Panc1 (cell line): Measurements from ENCODE around the gene FAS.

Experiments
- POLR2AphosphoS5 ChIP-seq: IDR thresholded peaks from 2 replicates; pipeline ENCODE4 v1.6.1; 2012; ENCODE audit warnings: mild to moderate bottlenecking, low read depth, low read length, moderate library complexity
- TF ChIP-seq, protein P1 (sequence below), 2 experiments: IDR thresholded peaks; 2 replicates each; pipeline ENCODE4 v1.6.1; 2011 to 2012; ENCODE audit warnings: low read depth in 2 of 2, control low read depth in 1 of 2, low read length in 1 of 2, mild to moderate bottlenecking in 1 of 2, moderate library complexity in 1 of 2; ENCODE audit not compliant: insufficient read depth in 1 of 2
- TF ChIP-seq, protein P2 (sequence below): fragments of 450-650 bp; IDR thresholded peaks from 2 replicates; pipeline ENCODE4 v1.5.1; 2017; ENCODE audit warnings: mild to moderate bottlenecking

DNA sequence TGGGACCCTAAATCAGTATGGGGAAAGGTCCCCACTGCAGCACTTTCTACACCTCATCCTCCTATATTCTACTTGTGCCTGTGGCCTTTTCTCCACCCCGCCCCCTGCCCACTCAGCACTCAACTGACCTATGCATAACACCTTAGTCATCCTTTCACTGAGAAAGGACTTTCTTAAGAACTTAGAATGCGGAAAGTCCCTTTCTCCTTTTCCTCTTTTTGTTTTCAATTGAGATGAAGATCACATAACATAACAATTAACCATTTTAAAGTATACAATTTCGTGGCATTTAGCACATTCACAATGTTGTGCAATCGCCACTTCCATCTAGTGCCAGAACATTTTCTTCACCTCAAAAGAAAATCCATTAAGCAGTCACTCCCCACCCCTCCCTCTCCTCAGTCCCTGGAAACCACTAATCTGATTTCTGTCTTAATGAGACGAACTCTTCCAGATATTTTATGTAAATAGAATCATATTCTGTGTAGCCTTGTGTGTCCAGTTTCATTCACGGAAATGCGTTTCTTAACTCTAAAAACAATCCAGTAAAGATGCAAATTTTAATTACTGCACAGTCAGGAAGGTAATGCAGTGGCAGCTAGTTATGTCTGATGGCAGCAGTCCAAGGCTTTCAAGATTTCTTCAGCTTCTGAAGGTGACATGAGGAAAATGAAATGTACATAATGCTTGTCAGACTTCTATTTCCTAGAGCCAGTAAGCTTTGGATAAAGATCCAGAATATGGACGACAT lies 41.7 kb downstream of the FAS start:
- TF ChIP-seq, protein P1, sequence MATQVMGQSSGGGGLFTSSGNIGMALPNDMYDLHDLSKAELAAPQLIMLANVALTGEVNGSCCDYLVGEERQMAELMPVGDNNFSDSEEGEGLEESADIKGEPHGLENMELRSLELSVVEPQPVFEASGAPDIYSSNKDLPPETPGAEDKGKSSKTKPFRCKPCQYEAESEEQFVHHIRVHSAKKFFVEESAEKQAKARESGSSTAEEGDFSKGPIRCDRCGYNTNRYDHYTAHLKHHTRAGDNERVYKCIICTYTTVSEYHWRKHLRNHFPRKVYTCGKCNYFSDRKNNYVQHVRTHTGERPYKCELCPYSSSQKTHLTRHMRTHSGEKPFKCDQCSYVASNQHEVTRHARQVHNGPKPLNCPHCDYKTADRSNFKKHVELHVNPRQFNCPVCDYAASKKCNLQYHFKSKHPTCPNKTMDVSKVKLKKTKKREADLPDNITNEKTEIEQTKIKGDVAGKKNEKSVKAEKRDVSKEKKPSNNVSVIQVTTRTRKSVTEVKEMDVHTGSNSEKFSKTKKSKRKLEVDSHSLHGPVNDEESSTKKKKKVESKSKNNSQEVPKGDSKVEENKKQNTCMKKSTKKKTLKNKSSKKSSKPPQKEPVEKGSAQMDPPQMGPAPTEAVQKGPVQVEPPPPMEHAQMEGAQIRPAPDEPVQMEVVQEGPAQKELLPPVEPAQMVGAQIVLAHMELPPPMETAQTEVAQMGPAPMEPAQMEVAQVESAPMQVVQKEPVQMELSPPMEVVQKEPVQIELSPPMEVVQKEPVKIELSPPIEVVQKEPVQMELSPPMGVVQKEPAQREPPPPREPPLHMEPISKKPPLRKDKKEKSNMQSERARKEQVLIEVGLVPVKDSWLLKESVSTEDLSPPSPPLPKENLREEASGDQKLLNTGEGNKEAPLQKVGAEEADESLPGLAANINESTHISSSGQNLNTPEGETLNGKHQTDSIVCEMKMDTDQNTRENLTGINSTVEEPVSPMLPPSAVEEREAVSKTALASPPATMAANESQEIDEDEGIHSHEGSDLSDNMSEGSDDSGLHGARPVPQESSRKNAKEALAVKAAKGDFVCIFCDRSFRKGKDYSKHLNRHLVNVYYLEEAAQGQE (IDR thresholded peaks at IDR 0.05; ENCODE audit: insufficient read depth in 1 of 2, low read depth in 2 of 2, low read length in 1 of 2), result no peak
- no peak for TF ChIP-seq POLR2AphosphoS5
- TF ChIP-seq, protein P2, sequence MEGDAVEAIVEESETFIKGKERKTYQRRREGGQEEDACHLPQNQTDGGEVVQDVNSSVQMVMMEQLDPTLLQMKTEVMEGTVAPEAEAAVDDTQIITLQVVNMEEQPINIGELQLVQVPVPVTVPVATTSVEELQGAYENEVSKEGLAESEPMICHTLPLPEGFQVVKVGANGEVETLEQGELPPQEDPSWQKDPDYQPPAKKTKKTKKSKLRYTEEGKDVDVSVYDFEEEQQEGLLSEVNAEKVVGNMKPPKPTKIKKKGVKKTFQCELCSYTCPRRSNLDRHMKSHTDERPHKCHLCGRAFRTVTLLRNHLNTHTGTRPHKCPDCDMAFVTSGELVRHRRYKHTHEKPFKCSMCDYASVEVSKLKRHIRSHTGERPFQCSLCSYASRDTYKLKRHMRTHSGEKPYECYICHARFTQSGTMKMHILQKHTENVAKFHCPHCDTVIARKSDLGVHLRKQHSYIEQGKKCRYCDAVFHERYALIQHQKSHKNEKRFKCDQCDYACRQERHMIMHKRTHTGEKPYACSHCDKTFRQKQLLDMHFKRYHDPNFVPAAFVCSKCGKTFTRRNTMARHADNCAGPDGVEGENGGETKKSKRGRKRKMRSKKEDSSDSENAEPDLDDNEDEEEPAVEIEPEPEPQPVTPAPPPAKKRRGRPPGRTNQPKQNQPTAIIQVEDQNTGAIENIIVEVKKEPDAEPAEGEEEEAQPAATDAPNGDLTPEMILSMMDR, result no peak
